Measurements from ENCODE around the gene COL23A1. TPM values are rescaled to one million over a fixed set of nuclear protein-coding genes. Genes with fewer than 3 reads are reported as not detected.

Gene COL23A1
- polyA plus RNA-seq, 3 donors = 0.11 to 0.21 TPM; not detected in 1

DNA sequence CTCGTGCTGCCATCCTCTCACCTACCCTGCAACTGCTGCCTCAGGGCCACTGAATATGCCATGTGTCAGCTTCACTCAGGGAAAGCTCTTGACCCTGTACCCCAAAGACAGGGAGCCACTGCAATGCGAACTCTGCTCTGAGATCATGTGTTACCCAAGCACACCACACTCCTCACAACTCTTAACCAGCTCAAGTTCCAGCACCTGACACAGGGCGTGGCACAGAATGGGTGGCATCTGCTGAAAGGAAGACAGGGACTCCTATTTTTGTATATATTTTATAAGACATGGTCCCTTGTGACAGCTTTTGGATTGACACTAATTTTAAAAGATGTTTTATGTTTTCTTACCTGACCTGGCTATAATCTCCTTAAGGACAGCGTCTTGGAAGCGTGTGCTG lies 368.3 kb downstream of the COL23A1 start:
- no peak for DNase-seq
- Histone ChIP-seq H3K9ac (ENCODE audit: insufficient read depth, low read length, poor library complexity, severe bottlenecking) (no peak overlapping the region), H2AFZ (ENCODE audit: insufficient read depth, low read depth, low read length, poor library complexity, severe bottlenecking) (no peak overlapping the region), H3K36me3 (replicated peaks in 1 of 2; ENCODE audit: control insufficient read depth in 1 of 2, insufficient read depth in 2 of 2, low read length in 2 of 2) (peaks cover 59 to 98% of the 10 kb centered on the region in 2 donors), H3K4me1 (ENCODE audit: control insufficient read depth in 1 of 2, insufficient read depth in 2 of 2, low read length in 2 of 2) (peaks cover 11 to 17% of the 10 kb centered on the region in 2 donors), H3K27me3 (ENCODE audit: control insufficient read depth in 2 of 2, insufficient read depth in 2 of 2, low read length in 2 of 2) (no peaks in the 10 kb centered on the region), H3K4me3 (replicated peaks in 1 of 3; ENCODE audit: low read depth in 2 of 3, low read length in 3 of 3) (no peak overlapping the region), H3K9me3 (replicated peaks in 1 of 2; ENCODE audit: control insufficient read depth in 1 of 2, insufficient read depth in 1 of 2, low read length in 2 of 2) (no peaks in the 10 kb centered on the region), H3K79me2 (ENCODE audit: insufficient read depth, low read length) (peaks cover 18% of the 10 kb centered on the region), H3K4me2 (replicated peaks; ENCODE audit: extremely low read depth, low read length, poor library complexity, severe bottlenecking) (no peak overlapping the region), H3K27ac (ENCODE audit: low read depth in 1 of 2, low read length in 2 of 2) (peak overlapping the region; percentile 16 to 63), H4K20me1 (ENCODE audit: insufficient read depth, low read length) (peaks cover 80% of the 10 kb centered on the region)
- TF ChIP-seq, protein P1, sequence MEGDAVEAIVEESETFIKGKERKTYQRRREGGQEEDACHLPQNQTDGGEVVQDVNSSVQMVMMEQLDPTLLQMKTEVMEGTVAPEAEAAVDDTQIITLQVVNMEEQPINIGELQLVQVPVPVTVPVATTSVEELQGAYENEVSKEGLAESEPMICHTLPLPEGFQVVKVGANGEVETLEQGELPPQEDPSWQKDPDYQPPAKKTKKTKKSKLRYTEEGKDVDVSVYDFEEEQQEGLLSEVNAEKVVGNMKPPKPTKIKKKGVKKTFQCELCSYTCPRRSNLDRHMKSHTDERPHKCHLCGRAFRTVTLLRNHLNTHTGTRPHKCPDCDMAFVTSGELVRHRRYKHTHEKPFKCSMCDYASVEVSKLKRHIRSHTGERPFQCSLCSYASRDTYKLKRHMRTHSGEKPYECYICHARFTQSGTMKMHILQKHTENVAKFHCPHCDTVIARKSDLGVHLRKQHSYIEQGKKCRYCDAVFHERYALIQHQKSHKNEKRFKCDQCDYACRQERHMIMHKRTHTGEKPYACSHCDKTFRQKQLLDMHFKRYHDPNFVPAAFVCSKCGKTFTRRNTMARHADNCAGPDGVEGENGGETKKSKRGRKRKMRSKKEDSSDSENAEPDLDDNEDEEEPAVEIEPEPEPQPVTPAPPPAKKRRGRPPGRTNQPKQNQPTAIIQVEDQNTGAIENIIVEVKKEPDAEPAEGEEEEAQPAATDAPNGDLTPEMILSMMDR (IDR thresholded peaks at IDR 0.05) = no peak
- H3K27ac Mint-ChIP-seq = peak overlapping the region; percentile 3 to 75 (median 73)
- H3K4me3 Mint-ChIP-seq = no peak overlapping the region
- H3K4me1 Mint-ChIP-seq = peaks cover 24% of the 10 kb centered on the region
- H3K9me3 Mint-ChIP-seq = peaks cover 0 to 5% (median 0%) of the 10 kb centered on the region in 7 donors
- WGBS (ENCODE audit: insufficient coverage) = 97% methylated on average over 2 of the region's 5 CpGs
- intact Hi-C loops (cut with micrococcal nuclease) = no loop called here
- H3K36me3 Mint-ChIP-seq = peaks cover 63 to 93% of the 10 kb centered on the region in 2 donors
- peaks cover 0 to 5% (median 1%) of the 10 kb centered on the region in 3 donors for H3K27me3 Mint-ChIP-seq (ENCODE audit: low read depth in 3 of 3)

DNA sequence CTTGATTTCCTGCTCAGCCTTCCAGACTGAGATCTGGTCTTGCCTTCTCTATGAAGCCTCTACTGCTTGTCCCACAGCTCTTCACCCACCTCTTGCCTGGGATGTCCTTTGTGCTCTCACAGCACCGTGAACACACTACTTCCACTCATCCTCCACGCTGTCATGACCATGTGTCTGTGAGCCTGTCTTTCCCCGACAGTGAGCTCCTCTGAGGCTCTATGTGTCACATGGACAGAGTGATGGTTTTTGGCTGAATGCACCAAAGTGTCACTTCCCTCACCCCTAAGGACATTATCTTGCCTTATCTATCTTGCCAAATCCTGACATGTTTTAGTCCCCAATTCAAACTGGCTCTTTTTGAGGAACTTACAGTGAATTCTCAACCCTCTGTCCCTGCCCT lies 368.9 kb downstream of the COL23A1 start:
- peaks cover 61 to 93% of the 10 kb centered on the region in 2 donors for H3K36me3 Mint-ChIP-seq
- intact Hi-C loops (cut with micrococcal nuclease) = no loop called here
- peaks cover 0 to 3% (median 1%) of the 10 kb centered on the region in 3 donors for H3K27me3 Mint-ChIP-seq (ENCODE audit: low read depth in 3 of 3)
- no peaks in the 10 kb centered on the region for H3K9me3 ChIP-seq (replicated peaks in 1 of 2; ENCODE audit: control insufficient read depth in 1 of 2, insufficient read depth in 1 of 2, low read length in 2 of 2)
- H4K20me1 ChIP-seq (ENCODE audit: insufficient read depth, low read length) = peaks cover 80% of the 10 kb centered on the region
- H3K27ac ChIP-seq (ENCODE audit: low read depth in 1 of 2, low read length in 2 of 2) = peak overlapping the region; percentile 16 to 63
- H3K9me3 Mint-ChIP-seq = peaks cover 0 to 5% (median 0%) of the 10 kb centered on the region in 7 donors
- H3K4me1 Mint-ChIP-seq = peaks cover 30% of the 10 kb centered on the region
- 61% methylated on average over 2 of the region's 3 CpGs for WGBS (ENCODE audit: insufficient coverage)
- H3K4me3 ChIP-seq (replicated peaks in 1 of 3; ENCODE audit: low read depth in 2 of 3, low read length in 3 of 3) = no peak overlapping the region
- H3K4me3 Mint-ChIP-seq = no peak overlapping the region
- H3K27ac Mint-ChIP-seq = peak overlapping the region in 6 of 7 donors; percentile 3 to 75 (median 73)
- H3K9ac ChIP-seq (ENCODE audit: insufficient read depth, low read length, poor library complexity, severe bottlenecking) = no peak overlapping the region
- TF ChIP-seq, protein P1 (IDR thresholded peaks at IDR 0.05) = no peak
- no peaks in the 10 kb centered on the region for H3K27me3 ChIP-seq (ENCODE audit: control insufficient read depth in 2 of 2, insufficient read depth in 2 of 2, low read length in 2 of 2)
- no peak overlapping the region for H3K4me2 ChIP-seq (replicated peaks; ENCODE audit: extremely low read depth, low read length, poor library complexity, severe bottlenecking)
- no peak overlapping the region for H2AFZ ChIP-seq (ENCODE audit: insufficient read depth, low read depth, low read length, poor library complexity, severe bottlenecking)
- peaks cover 54 to 98% of the 10 kb centered on the region in 2 donors for H3K36me3 ChIP-seq (replicated peaks in 1 of 2; ENCODE audit: control insufficient read depth in 1 of 2, insufficient read depth in 2 of 2, low read length in 2 of 2)
- peaks cover 12% of the 10 kb centered on the region for H3K79me2 ChIP-seq (ENCODE audit: insufficient read depth, low read length)
- DNase-seq = no peak
- peaks cover 16 to 22% of the 10 kb centered on the region in 2 donors for H3K4me1 ChIP-seq (ENCODE audit: control insufficient read depth in 1 of 2, insufficient read depth in 2 of 2, low read length in 2 of 2)
